NCI-H345 (cell line): Measurements from ENCODE around the gene ABHD16B.
A peak's percentile ranks its signal among the peaks of the same experiment; 100 is the strongest.
"Not testable (repeated sequence)": the region's sequence is repeated elsewhere in the genome, so short reads cannot be mapped to it uniquely, and the experiment has no call there.

Experiments used
- DNase-seq: peaks from one replicate; lab custom pipeline; 2025; lab: John Stamatoyannopoulos, UW

The ABHD16B gene

GRCh38 chr20:63878899-63879663 lies 17.8 kb downstream of the ABHD16B start:
- DNase-seq, result no peak

- DNase-seq, result not testable (repeated sequence)
Measured at GRCh38 chr20:63880901-63881300, 19.6 kb downstream of the ABHD16B start.

GRCh38 chr20:63881451-63882226 lies 20.3 kb downstream of the ABHD16B start:
- DNase-seq, result no peak

GRCh38 chr20:63882257-63883200 lies 21.2 kb downstream of the ABHD16B start:
- no peak for DNase-seq

GRCh38 chr20:63883201-63883593 lies 21.9 kb downstream of the ABHD16B start:
- DNase-seq, result no peak

- DNase-seq, result no peak
Measured at GRCh38 chr20:63884506-63885263, 23.4 kb downstream of the ABHD16B start.

GRCh38 chr20:63885264-63886053 lies 24.2 kb downstream of the ABHD16B start:
- DNase-seq, result no peak

- no peak for DNase-seq
Measured at GRCh38 chr20:63886054-63886419, 24.7 kb downstream of the ABHD16B start.

- DNase-seq, result no peak
Measured at GRCh38 chr20:63886921-63887320, 25.6 kb downstream of the ABHD16B start.

GRCh38 chr20:63889241-63890200 lies 28.2 kb downstream of the ABHD16B start:
- no peak for DNase-seq

GRCh38 chr20:63890201-63890576 lies 28.9 kb downstream of the ABHD16B start:
- no peak for DNase-seq

GRCh38 chr20:63890616-63891015 lies 29.3 kb downstream of the ABHD16B start:
- no peak for DNase-seq

- DNase-seq, result no peak
Measured at GRCh38 chr20:63891061-63892002, 30.0 kb downstream of the ABHD16B start.

- no peak for DNase-seq
Measured at GRCh38 chr20:63892402-63892801, 31.1 kb downstream of the ABHD16B start.

- no peak for DNase-seq
Measured at GRCh38 chr20:63893999-63894357, 32.7 kb downstream of the ABHD16B start.

- peak; percentile 97 for DNase-seq
Measured at GRCh38 chr20:63894358-63895201, 33.3 kb downstream of the ABHD16B start, which contains the start of gene DNAJC5. TSS of gene DNAJC5 (plus strand) at chr20:63895126. CDS start at chr20:63928346, 33,220 bp downstream.

- DNase-seq, result no peak
Measured at GRCh38 chr20:63895202-63895951, 34.1 kb downstream of the ABHD16B start.
